HG02973 (cell line): Measurements from ENCODE around the gene DZIP3.

Source experiments
- ATAC-seq: cut with Tn5 transposase; IDR thresholded peaks from one replicate; pipeline ENCODE4 v1.9.1; 2021; ENCODE audit warnings: moderate library complexity; ENCODE audit not compliant: unreplicated experiment

The DZIP3 gene, protein sequence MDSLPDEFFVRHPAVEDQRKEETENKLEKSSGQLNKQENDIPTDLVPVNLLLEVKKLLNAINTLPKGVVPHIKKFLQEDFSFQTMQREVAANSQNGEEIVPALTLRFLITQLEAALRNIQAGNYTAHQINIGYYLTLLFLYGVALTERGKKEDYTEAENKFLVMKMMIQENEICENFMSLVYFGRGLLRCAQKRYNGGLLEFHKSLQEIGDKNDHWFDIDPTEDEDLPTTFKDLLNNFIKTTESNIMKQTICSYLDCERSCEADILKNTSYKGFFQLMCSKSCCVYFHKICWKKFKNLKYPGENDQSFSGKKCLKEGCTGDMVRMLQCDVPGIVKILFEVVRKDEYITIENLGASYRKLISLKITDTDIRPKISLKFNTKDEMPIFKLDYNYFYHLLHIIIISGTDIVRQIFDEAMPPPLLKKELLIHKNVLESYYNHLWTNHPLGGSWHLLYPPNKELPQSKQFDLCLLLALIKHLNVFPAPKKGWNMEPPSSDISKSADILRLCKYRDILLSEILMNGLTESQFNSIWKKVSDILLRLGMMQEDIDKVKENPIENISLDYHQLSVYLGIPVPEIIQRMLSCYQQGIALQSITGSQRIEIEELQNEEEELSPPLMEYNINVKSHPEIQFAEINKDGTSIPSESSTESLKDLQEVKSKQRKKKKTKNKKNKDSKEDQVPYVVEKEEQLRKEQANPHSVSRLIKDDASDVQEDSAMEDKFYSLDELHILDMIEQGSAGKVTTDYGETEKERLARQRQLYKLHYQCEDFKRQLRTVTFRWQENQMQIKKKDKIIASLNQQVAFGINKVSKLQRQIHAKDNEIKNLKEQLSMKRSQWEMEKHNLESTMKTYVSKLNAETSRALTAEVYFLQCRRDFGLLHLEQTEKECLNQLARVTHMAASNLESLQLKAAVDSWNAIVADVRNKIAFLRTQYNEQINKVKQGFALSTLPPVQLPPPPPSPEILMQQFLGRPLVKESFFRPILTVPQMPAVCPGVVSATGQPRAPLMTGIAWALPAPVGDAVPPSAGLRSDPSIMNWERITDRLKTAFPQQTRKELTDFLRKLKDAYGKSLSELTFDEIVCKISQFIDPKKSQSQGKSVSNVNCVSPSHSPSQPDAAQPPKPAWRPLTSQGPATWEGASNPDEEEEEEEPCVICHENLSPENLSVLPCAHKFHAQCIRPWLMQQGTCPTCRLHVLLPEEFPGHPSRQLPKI

DNA sequence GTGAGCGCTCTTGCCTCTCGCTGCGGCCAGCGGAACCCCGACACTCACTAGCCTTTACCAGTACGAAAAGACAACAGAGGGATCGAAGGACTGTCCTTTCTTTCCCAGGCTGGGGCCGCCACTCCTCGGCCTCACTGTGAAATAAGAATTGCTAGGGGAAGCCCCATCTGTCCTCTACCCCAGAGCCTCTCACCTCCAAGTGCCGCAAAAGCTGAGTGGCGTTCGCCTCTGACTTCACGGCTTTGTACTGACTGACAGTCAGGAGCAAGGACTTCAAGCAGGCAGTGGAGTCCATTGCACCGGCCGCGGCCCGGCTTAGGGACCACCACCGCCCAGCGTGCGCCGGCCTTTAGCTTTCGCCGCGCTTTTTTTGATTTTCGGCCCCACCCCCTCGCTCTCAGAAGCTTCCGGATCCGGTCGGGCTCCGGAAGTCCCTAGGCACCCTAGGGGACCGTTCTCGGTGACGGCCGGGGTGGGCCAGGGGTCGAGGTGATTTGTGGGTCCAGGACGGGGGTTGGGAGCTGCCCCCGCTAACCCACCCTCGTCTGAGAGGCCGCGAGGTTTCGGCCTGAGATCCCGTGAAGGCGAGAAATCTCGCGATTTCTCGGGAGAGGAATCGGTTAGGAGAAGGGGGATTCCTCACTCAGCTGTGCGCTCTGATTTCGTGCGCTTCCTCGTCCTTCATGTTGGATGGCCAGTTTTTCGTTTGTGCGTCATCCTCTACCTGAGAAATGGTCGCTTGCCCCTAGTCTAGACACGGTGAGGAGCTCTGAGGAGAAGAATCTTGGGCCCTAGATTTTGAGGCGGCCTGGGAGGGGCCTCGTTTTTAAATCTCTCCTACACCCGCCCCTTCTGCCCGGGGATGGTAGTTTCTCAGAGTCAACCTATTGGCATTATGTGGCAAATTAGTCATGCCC, at the start of gene DZIP3, which contains the start of gene CIP2A:
Gene DZIP3, plus strand, starts transcription at position 642 of the 917 bp plus-strand sequence. CDS start 15,685 bp downstream, outside the sequence.
Gene CIP2A, minus strand, starts transcription at position 358 of the 917 bp plus-strand sequence. Its CDS starts 63 bp downstream, at position 295.
- ATAC-seq = peak; percentile 90

DNA sequence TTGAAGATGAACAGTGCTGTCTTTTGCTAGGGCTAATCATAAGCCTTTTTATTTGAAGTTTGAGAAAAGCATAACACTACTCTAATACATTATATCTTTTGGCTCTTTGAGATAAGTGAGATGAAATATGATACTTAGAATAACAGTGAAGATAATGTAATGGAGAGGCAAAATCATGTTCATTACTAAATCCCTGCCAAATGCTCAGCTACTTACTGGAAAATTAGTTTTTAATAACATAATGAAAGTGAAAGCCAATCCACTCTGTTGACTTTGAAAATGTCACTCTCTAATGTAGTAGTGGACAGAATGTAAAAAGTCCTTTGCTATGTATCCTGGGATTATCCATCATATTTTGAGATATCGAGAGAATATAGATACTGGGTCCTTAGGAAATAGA, 43.3 kb upstream of the DZIP3 start:
- no peak for ATAC-seq

DNA sequence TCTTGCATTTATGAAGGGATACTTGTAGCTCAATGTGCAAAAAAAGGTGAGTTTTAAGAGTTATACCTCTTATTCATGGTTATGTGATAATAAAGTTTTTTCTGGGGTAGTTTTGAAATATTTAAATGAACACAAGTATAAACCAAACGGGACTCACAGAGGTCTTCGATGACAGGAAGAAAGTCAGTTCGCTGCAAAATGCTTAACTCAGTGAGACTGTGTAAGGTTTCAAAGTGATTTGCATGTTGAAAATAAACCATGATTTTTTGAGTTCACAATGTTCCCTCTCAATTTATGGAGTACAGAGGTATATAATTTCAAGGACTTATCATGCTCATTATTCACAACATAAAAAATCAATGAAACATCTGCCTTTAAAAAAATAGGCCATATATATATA, 42.8 kb upstream of the DZIP3 start:
- ATAC-seq = no peak

DNA sequence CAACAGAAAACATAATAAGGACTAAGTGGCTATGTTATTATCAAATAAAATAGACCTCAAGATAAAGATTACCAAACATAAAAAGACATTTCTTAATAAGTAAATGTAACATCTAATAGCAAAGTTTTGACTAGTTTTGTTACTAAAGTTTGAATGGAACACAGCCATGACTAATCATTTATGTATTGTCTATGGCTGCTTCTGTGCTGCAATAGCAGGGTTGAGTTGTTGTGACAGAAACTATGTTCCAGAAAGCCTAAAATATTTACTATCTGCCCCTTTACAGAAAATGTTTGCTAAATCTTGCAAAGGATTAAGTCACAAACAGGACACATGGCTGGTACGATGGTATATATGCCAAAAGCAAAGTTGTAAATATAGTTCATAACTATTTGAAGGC, 41.2 kb upstream of the DZIP3 start:
- ATAC-seq = no peak

DNA sequence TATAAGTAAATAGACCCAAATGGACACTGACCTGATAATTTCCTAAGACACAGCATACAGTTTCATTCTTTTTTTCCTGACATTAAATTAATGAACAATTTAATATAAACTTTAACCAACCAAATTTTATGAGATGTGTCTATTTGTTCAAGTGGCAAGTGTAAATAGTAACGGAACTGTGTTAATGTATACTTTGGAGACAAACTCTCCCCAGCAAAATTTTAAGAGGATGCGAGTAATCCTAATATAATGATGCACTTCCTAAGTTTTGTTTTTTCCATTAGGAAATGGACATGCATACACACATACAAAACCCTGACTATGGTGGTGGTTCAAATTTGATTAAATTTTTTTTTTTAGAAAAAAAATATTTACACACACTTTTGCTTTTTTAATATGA, 40.6 kb upstream of the DZIP3 start:
- ATAC-seq = no peak

DNA sequence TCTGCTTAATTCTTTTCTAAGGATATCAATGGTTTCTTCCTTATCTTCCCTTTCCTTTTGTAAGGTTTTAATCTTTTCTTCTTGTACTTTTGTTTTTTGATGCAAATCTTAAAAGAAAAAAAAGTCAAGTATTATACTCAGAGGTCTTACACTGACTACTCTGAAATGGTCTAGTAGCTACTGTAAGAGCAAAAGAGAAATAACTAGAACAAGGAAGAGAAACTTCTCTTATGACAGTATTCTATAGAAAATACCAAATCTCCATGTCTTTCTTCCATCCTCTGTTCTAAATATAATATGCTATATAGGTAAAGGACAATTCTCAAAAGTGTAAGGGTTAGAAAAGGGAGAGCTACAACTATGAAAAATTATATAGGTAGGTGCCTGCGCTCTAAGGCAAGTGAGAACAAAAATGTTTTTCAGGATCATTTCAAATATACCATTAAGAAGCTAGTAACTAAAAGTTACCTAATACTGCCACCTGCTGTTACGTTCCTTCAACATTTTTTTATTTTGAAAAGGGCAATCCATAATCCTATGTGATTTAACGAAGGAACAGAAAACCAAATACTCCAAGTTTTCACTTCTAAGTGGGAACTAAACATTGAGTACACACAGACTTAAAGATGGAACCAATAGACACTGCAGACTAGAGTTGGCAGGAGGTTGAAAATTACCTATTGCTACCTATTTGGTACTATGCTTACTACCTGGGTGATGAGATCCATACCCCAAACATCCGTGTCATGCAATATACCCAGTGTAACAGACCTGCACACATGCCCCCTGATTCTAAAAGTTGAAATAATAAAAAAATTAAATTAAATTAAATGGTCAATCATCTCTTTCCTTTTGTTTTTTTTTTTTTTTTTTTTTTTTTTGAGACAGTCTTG, 37.0 kb upstream of the DZIP3 start:
- ATAC-seq = peak; percentile 52

DNA sequence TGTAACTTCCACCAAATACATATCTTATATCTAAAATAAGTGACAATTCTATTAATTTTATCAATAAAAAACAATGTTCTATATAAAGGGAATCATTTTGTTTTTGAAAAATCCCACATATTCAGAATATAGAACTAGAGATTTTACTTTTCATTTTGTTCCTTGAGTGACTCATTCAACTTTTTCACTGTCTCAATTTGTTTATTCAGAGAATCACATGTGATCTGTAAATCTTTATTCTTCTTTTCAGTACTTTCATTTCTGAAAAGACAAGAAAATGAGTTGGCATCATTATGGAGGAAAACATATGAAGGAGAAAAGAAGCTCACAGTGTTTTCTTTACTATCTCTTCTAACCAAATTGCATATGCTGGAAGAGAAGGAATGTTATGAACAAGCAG, 35.3 kb upstream of the DZIP3 start:
- ATAC-seq = no peak

DNA sequence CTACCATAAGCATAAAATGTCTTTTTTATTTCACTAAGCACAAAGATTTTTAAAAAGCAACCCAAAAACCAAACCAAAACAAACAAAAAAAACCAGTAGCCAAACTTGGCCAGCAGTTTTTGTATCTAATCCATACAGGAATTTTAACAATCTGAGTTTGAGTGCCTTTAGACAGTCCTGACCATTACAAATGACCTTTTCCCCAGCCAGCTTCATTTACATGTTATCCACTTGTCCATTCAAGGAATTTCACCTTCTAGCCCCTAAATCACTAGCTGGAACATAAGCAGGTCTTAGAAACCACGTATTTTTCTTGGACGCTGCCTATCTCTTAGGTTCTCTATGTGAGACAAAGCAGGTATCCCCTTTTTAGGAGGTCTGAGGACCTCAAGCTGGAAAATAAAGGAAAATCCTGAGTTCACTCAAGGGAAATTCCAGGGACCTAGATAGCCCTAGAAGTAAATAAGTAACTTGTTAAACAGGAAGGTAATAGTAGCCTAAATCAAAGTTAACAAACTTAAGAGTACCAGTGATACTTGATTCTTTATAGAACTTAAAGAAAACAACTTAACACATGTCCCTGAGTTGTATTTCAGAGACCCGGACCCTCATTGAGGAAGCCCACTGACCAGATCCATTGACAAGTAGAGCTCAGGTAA, 34.5 kb upstream of the DZIP3 start:
- no peak for ATAC-seq

DNA sequence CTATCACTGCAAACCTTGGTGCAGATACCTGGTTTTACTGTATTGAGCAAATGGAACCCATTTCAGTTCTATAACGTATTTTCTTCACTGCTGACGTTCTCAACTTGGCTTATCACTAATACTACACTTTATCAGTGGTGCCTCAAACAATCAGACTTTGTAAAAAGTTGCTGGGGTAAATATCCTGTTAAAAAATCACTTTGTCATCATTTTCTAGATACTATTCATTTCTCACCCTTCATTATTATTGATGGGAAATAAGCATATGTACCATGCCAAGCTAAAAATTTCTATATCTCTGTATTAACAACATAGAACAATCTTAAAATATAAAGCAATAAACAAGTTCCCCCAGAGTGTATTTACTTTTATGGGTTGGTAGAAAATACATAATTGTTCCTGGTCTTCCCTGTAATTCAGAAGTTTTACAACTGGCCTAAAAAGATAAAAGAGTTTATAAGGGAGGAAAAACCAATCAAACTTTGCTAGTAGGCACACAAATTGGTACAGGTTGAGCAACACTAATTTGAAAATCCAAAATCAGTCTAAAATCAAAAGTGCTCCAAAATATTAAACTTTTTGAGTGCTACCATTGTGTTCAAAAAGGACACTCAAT, 33.4 kb upstream of the DZIP3 start:
- ATAC-seq = no peak

DNA sequence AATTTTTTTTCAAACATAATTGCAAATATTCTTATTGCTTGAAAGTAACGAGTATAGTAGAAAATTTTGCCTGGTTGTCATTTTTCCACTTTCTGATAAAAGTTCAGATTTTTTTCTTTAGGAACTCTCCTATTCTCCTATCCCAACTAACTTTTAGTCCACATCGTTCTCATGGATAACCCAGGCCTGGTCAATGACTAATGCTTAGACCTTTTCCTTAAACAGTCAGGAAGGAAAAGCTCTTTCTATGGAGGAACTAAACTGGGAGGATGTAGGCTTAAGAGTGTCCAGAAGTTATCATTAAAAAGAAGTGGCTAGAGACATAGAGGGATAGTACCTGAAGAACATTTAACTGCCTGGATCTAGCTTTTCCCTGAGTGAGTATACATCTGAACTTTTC, 27.0 kb upstream of the DZIP3 start:
- no peak for ATAC-seq

DNA sequence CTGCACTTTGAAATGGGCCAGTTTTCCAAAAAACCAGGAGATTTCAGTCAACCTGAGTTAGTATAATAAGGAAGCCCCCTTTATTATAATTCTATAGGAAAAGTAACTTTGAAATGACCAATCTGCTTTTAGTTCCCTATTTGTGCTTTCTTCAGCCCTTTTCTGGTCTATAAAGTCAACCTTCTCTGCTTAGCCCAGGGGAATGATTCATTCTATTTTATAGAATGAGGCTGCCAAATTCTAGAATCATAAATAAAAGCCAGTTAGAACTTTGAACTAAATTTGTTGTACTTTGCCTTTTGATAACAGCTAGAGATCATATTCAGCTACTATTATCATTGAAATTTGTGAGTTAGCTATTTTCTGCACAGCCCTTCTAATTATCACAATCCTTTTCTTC, 25.0 kb upstream of the DZIP3 start:
- ATAC-seq = no peak

DNA sequence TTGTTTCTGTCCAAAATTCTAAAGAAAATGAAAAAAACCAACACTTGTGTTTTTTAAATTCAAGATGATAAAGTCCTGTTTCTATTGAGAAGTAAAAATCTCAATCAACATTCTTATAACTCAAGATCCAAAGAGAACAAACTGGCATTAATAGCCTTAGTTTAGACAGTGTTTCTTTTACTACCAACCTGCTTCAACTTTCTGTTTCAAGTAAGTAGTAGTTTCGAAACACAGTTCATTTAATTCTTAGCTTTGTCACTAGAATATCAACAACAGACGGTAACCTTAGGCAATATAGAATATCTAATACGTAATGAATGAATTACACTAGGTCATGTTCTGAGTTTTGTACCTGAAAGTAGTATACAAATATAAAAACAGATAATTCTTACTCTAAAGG, 24.0 kb upstream of the DZIP3 start:
- no peak for ATAC-seq

DNA sequence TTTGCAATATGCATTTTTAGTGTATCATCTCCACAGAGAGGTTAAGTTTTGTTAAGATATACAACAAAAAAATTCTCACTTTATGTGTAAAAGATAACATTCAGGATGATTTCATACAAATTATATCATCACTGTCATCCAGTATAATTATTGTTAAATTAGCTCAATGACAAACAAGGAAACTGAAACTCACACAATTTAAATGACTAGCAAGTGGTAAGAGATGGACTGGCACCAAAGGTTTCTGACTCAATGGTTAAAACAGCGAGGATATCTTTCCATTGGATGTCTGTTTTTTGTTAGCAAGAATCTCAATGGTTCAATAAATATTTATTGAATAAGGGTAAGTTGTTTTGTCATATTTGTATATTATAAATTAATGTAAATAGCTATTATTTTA, 22.9 kb upstream of the DZIP3 start:
- no peak for ATAC-seq

DNA sequence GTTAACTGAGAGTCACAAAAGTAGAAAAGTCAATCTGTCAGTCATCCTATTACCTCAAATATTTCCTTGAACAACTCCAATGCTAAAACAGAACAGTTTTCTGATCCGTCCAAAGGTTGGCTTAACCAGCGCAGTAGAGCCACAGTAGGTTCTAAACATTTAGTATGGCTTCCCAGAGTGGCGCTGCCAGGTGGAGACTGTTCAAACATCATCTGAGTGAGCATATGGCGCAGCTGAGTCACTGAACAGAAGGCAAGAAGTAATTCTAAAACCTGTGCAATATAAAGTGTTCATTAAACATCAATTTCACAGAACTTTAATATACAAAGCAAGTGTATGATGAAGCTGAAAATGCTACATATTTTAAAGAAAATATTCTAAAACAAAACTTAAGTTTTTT, 20.2 kb upstream of the DZIP3 start:
- no peak for ATAC-seq

DNA sequence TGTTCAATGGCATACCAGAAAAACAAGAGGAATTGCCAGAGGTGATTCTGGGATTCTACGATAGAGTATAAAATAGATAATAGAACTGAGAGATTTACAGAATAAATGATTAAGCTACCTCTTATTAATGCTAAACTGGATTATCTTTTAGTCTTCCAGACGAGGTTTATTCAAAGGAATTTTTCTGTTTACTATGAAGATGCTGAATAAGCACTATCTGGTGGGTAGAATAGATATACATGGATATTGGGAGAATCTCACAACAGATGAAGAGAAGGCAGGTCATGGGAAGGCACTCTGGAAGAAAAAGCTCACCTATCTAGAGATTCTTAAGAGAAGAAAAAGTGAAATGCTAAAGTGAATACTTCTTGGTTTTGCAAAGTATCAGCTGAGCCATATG, 11.5 kb upstream of the DZIP3 start:
- no peak for ATAC-seq

DNA sequence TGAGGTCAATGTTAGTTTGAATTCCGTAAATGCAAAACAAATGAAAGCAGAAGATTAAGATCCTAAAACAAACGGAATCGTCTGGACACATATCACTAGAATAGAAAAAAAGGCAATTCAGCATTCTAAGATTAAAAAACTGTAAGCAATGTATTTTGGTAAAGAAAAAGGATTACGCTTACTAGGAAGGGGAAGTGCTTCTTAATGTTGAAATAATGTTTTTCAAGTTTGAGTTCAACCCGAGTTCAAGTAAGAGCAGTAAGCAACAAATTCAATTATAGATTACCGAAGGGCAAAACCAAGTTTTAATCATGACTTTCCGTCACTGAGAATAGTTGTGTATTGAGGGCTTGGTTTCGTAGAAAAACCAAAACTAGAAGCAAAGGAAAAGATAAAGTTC, 921 bp upstream of the DZIP3 start:
- ATAC-seq = no peak

DNA sequence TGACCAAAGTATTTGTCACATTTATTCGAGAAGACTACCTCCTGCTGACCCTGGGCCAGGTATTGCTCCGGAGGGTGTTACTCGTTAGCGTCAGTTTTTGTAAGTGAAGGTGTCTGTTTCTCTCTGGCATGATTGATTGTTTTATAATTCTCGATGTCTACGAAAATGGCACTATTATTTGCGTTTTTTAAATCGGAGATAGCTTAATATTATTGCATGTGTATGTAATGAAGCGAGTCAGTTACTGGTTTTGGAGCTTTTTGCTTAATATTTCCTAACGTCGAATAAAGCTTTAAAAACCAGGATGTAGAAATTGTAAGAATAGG, 439 bp downstream of the DZIP3 start:
- ATAC-seq = no peak

DNA sequence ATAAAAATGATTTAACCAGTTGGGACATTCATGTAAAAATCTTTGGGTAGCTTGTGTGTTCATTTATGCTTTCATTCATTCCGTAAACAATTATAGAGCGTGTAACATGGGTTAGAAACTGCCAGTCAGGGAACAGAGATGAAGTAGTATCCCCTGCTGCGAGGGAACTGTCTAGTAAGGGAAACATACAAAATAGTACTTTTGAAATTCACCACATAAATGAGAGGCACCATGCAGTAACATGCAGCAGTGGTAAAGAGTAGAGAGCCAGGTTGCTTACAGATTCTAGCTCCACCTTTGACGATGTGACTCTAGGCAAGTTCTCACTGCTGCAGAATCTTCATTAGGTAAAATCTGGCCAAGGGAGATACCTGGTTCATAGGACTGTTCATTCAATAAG, 938 bp downstream of the DZIP3 start:
- ATAC-seq = no peak
